Smooth muscle cell (in vitro differentiated cells): ENCODE measurements around the gene TRIM39. TPM values are rescaled to one million over a fixed set of nuclear protein-coding genes. Genes with fewer than 3 reads are reported as not detected.
A peak's percentile ranks its signal among the peaks of the same experiment; 100 is the strongest.

Experiments
- DNase-seq: peaks from one replicate; lab custom pipeline; 2025; ENCODE audit not compliant: unreplicated experiment; lab: John Stamatoyannopoulos, UW
- H2AFZ ChIP-seq: fragments of 200-600 bp; sonication (generic); 2 replicates; pipeline ENCODE4 v1.6.0; 2016; ENCODE audit warnings: antibody characterized with exemption, low read depth, mild to moderate bottlenecking
- H3F3A ChIP-seq: fragments of 200-600 bp; sonication (generic); 2 replicates; pipeline ENCODE4 v1.6.0; 2017; ENCODE audit warnings: antibody characterized with exemption, low read depth
- H3K27ac ChIP-seq: fragments of 200-600 bp; sonication (generic); 2 replicates; pipeline ENCODE4 v1.5.1; 2016; ENCODE audit warnings: low read depth, mild to moderate bottlenecking
- H3K27me3 ChIP-seq: fragments of 200-600 bp; sonication (generic); 2 replicates; pipeline ENCODE4 v1.6.1; 2016; ENCODE audit warnings: low read depth, mild to moderate bottlenecking
- H3K36me3 ChIP-seq: fragments of 200-600 bp; sonication (generic); 2 replicates; pipeline ENCODE4 v1.5.1; 2016; ENCODE audit warnings: low read depth
- H3K4me1 ChIP-seq: fragments of 200-600 bp; sonication (generic); 2 replicates; pipeline ENCODE4 v1.5.1; 2016; ENCODE audit warnings: low read depth
- H3K4me2 ChIP-seq: fragments of 200-600 bp; sonication (generic); 2 replicates; pipeline ENCODE4 v1.6.0; 2016; ENCODE audit warnings: mild to moderate bottlenecking
- H3K4me3 ChIP-seq: fragments of 200-600 bp; sonication (generic); 2 replicates; pipeline ENCODE4 v1.5.1; 2016; ENCODE audit warnings: mild to moderate bottlenecking
- H3K79me2 ChIP-seq: fragments of 200-600 bp; sonication (generic); 2 replicates; pipeline ENCODE4 v1.6.0; 2016; ENCODE audit warnings: low read depth, mild to moderate bottlenecking
- H3K9ac ChIP-seq: fragments of 200-600 bp; sonication (generic); 2 replicates; pipeline ENCODE4 v1.6.0; 2016; ENCODE audit warnings: low read depth
- H3K9me3 ChIP-seq: fragments of 200-600 bp; sonication (generic); replicated peaks from 2 replicates; pipeline ENCODE4 v1.5.1; 2016; ENCODE audit warnings: low read depth
- H4K20me1 ChIP-seq: fragments of 200-600 bp; sonication (generic); 2 replicates; pipeline ENCODE4 v1.6.0; 2016; ENCODE audit warnings: low read depth
- CTCF ChIP-seq: fragments of 200-600 bp; sonication (generic); IDR thresholded peaks from 2 replicates; pipeline ENCODE4 v1.5.1; 2017; ENCODE audit warnings: borderline replicate concordance, mild to moderate bottlenecking, antibody characterized with exemption; ENCODE audit not compliant: insufficient read depth, poor library complexity, severe bottlenecking
- WGBS: methylation state at CpG from one replicate; pipeline ENCODE4 v1.1.7; 2016; ENCODE audit warnings: low lambda C conversion rate; 5-methylcytosine and 5-hydroxymethylcytosine counted together
- polyA plus RNA-seq: library from polyadenylated mRNA; unstranded; fragments of >200 nt; fragmentation: Nextera tagmentation; extraction: Ambion mirVana; gene quantifications from 2 replicates; pipeline ENCODE4 v1.2.1, GENCODE V29; 2016
- total RNA-seq: library from RNA; depleted of rRNA; stranded (reverse); fragments of >200 nt; gene quantifications from 2 replicates; pipeline ENCODE4 v1.2.3, GENCODE V29; 2014

The TRIM39 gene
- total and polyA plus RNA-seq, 2 experiments from 2014 or later: 12.4 to 22.6 TPM

- TF ChIP-seq CTCF: peak; percentile 79
- peaks cover 7% of the 10 kb centered on the region for H3K4me1 ChIP-seq
- no peak overlapping the region for H3K27ac ChIP-seq
- peak overlapping the region; percentile 94 for H2AFZ ChIP-seq
- DNase-seq: no peak
- H3F3A ChIP-seq: no peaks in the 10 kb centered on the region
- H3K27me3 ChIP-seq: peaks cover 37% of the 10 kb centered on the region
- H3K79me2 ChIP-seq: no peaks in the 10 kb centered on the region
- 3% methylated on average over 39 of the region's 40 CpGs for WGBS
- H4K20me1 ChIP-seq: no peaks in the 10 kb centered on the region
- peak overlapping the region; percentile 62 for H3K4me3 ChIP-seq
- H3K4me2 ChIP-seq: peak overlapping the region; percentile 93
- H3K9ac ChIP-seq: peak overlapping the region; percentile 13
- H3K36me3 ChIP-seq: no peaks in the 10 kb centered on the region
- no peaks in the 10 kb centered on the region for H3K9me3 ChIP-seq
Observed at GRCh38 chr6:30357678-30358540, 31.2 kb downstream of the TRIM39 start.

DNA sequence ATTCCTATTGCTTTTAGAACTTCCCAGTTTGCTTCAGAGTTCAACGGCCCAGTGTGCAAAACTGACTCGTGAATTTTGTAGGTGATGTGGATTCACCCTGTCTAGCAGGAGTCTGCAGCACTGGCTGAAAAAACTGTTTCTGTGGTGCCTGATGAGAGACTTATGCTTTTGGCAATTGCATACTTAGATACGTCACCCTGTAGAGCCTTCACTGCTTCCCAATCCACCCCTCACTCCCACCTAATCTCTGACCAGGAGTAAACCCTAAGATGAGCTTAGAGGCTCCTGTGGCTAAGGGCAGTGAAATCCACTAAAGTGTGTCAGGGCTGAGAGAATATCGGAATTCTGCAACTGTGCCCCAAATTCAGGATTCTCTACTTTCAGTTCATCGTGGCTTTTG lies 32.5 kb downstream of the TRIM39 start:
- H3F3A ChIP-seq: no peaks in the 10 kb centered on the region
- DNase-seq: no peak
- H3K36me3 ChIP-seq: no peaks in the 10 kb centered on the region
- peaks cover 44% of the 10 kb centered on the region for H3K27me3 ChIP-seq
- H3K9me3 ChIP-seq: no peaks in the 10 kb centered on the region
- H3K27ac ChIP-seq: no peak overlapping the region
- WGBS: 77% methylated on average over 5 of the region's 5 CpGs
- H3K4me3 ChIP-seq: no peak overlapping the region
- no peaks in the 10 kb centered on the region for H4K20me1 ChIP-seq
- no peak for TF ChIP-seq CTCF
- H2AFZ ChIP-seq: no peak overlapping the region
- H3K4me2 ChIP-seq: no peak overlapping the region
- H3K4me1 ChIP-seq: peaks cover 7% of the 10 kb centered on the region
- H3K79me2 ChIP-seq: no peaks in the 10 kb centered on the region
- H3K9ac ChIP-seq: no peak overlapping the region

GRCh38 chr6:30360139-30360538 lies 33.4 kb downstream of the TRIM39 start:
- H3K27me3 ChIP-seq: peaks cover 52% of the 10 kb centered on the region
- no peaks in the 10 kb centered on the region for H3K36me3 ChIP-seq
- DNase-seq: no peak
- TF ChIP-seq CTCF: no peak
- H3K4me3 ChIP-seq: no peak overlapping the region
- H3K27ac ChIP-seq: no peak overlapping the region
- no peak overlapping the region for H2AFZ ChIP-seq
- H3K9ac ChIP-seq: no peak overlapping the region
- no peaks in the 10 kb centered on the region for H3F3A ChIP-seq
- H3K79me2 ChIP-seq: no peaks in the 10 kb centered on the region
- peaks cover 7% of the 10 kb centered on the region for H3K4me1 ChIP-seq
- no peak overlapping the region for H3K4me2 ChIP-seq
- H4K20me1 ChIP-seq: no peaks in the 10 kb centered on the region
- no peaks in the 10 kb centered on the region for H3K9me3 ChIP-seq
- 70% methylated on average over 13 of the region's 13 CpGs for WGBS
